Left ventricle myocardium inferior (tissue), 1 donor: Measurements from ENCODE around the gene CD82. TPM values are rescaled to one million over a fixed set of nuclear protein-coding genes. Genes with fewer than 3 reads are reported as not detected.

Experiments
- DNase-seq: peaks from one replicate; pipeline ENCODE4 v3.0.0-alpha.2; 2020
- H3K27ac ChIP-seq: fragments of 200-600 bp; replicated peaks from 2 replicates; pipeline ENCODE4 v1.8.0; 2021
- H3K27me3 ChIP-seq: fragments of 200-600 bp; 2 replicates; pipeline ENCODE4 v1.8.0; 2021; ENCODE audit warnings: low read depth
- H3K36me3 ChIP-seq: fragments of 200-600 bp; 2 replicates; pipeline ENCODE4 v1.8.0; 2021
- H3K4me1 ChIP-seq: fragments of 200-600 bp; 2 replicates; pipeline ENCODE4 v1.8.0; 2021
- H3K4me3 ChIP-seq: fragments of 200-600 bp; 2 replicates; pipeline ENCODE4 v1.8.0; 2021; ENCODE audit warnings: mild to moderate bottlenecking, moderate library complexity
- H3K9me3 ChIP-seq: fragments of 200-600 bp; replicated peaks from 2 replicates; pipeline ENCODE4 v1.8.0; 2021
- CTCF ChIP-seq: fragments of 200-600 bp; IDR thresholded peaks from 2 replicates; pipeline ENCODE4 v1.8.0; 2021; ENCODE audit warnings: antibody characterized with exemption, mild to moderate bottlenecking, borderline replicate concordance
- intact Hi-C: fragments of 100-400 bp; cut with micrococcal nuclease; formaldehyde crosslinking; loops from one replicate; pipeline ENCODE4 v1.11.0; 2022
- total RNA-seq: library from RNA; stranded (reverse); fragmentation: NEBNext Ultra II Directional; extraction: Animal tissue kit (Norgen Biotek cat#: 25700); gene quantifications from one replicate; pipeline ENCODE4 v1.2.1, GENCODE V29; 2021
- donor health status: DM: no; HTN: yes; CAD: no; lungs with severe emphysema.

The CD82 gene
- total RNA-seq, 1 donor from 2014 or later: 49.6 TPM

GRCh38 chr11:44595964-44596381 lies 30.5 kb downstream of the CD82 start:
- intact Hi-C loops: no loop called here
- no peak for TF ChIP-seq CTCF
- no peaks in the 10 kb centered on the region for H3K9me3 ChIP-seq
- H3K4me1 ChIP-seq: peaks cover 81% of the 10 kb centered on the region
- H3K27ac ChIP-seq: peak overlapping the region; percentile 81
- DNase-seq: peak; percentile 79
- no peaks in the 10 kb centered on the region for H3K36me3 ChIP-seq
- no peak overlapping the region for H3K4me3 ChIP-seq
- H3K27me3 ChIP-seq: no peaks in the 10 kb centered on the region

GRCh38 chr11:44596525-44597276 lies 31.2 kb downstream of the CD82 start:
- peaks cover 82% of the 10 kb centered on the region for H3K4me1 ChIP-seq
- DNase-seq: no peak

GRCh38 chr11:44597358-44598012 lies 32.0 kb downstream of the CD82 start:
- Histone ChIP-seq H3K27me3 (no peaks in the 10 kb centered on the region), H3K9me3 (no peaks in the 10 kb centered on the region), H3K36me3 (no peaks in the 10 kb centered on the region), H3K4me1 (peaks cover 82% of the 10 kb centered on the region), H3K27ac (peak overlapping the region; percentile 23), H3K4me3 (no peak overlapping the region)
- DNase-seq: no peak
- TF ChIP-seq CTCF: no peak
- intact Hi-C loops: no loop called here

More at GRCh38 chr11:44596525-44597276, 31.2 kb downstream of the CD82 start:
- no peak for TF ChIP-seq CTCF
- Histone ChIP-seq H3K9me3 (no peaks in the 10 kb centered on the region), H3K4me3 (no peak overlapping the region), H3K27ac (peak overlapping the region; percentile 81), H3K27me3 (no peaks in the 10 kb centered on the region), H3K36me3 (no peaks in the 10 kb centered on the region)
- intact Hi-C loops: no loop called here

GRCh38 chr11:44598831-44599230 lies 33.4 kb downstream of the CD82 start:
- no peak overlapping the region for H3K4me3 ChIP-seq
- no peak for DNase-seq
- H3K27me3 ChIP-seq: no peaks in the 10 kb centered on the region
- TF ChIP-seq CTCF: no peak
- H3K27ac ChIP-seq: peak overlapping the region; percentile 23
- H3K36me3 ChIP-seq: no peaks in the 10 kb centered on the region
- intact Hi-C loops: no loop called here
- peaks cover 85% of the 10 kb centered on the region for H3K4me1 ChIP-seq
- H3K9me3 ChIP-seq: no peaks in the 10 kb centered on the region

GRCh38 chr11:44600261-44600660 lies 34.8 kb downstream of the CD82 start:
- Histone ChIP-seq H3K27ac (peak overlapping the region; percentile 77), H3K4me1 (peaks cover 85% of the 10 kb centered on the region), H3K36me3 (peaks cover 6% of the 10 kb centered on the region), H3K4me3 (no peak overlapping the region), H3K9me3 (no peaks in the 10 kb centered on the region), H3K27me3 (no peaks in the 10 kb centered on the region)
- no peak for TF ChIP-seq CTCF
- no peak for DNase-seq
- intact Hi-C loops: no loop called here
